Neural cell (in vitro differentiated cells): ENCODE measurements around the gene HLA-DRB1.

Source experiments
- CTCF ChIP-seq: fragments of 450-650 bp; IDR thresholded peaks from 2 replicates; pipeline ENCODE4 v1.5.1; 2014; ENCODE audit warnings: antibody characterized with exemption, mild to moderate bottlenecking, moderate library complexity; ENCODE audit not compliant: poor library complexity, severe bottlenecking
- EP300 ChIP-seq: fragments of 450-650 bp; conservative IDR thresholded peaks from 2 replicates; pipeline ENCODE4 v1.6.1; 2014; ENCODE audit warnings: antibody characterized with exemption, mild to moderate bottlenecking, moderate library complexity; ENCODE audit not compliant: poor library complexity, severe bottlenecking
- EZH2 ChIP-seq: fragments of 200-600, 300-800 bp; shearing (Covaris generic), sonication (generic); IDR thresholded peaks from 2 replicates; pipeline ENCODE4 v1.6.1; 2014; ENCODE audit warnings: antibody characterized with exemption, low read length, borderline replicate concordance, mild to moderate bottlenecking; ENCODE audit not compliant: insufficient read depth, poor library complexity, severe bottlenecking
- REST ChIP-seq: IDR thresholded peaks from 2 replicates; pipeline ENCODE4 v1.6.1; 2012; ENCODE audit warnings: borderline replicate concordance
- SMC3 ChIP-seq: fragments of 450-650 bp; conservative IDR thresholded peaks from 2 replicates; pipeline ENCODE4 v1.6.1; 2014; ENCODE audit warnings: antibody characterized with exemption, mild to moderate bottlenecking, moderate library complexity; ENCODE audit not compliant: poor library complexity

DNA sequence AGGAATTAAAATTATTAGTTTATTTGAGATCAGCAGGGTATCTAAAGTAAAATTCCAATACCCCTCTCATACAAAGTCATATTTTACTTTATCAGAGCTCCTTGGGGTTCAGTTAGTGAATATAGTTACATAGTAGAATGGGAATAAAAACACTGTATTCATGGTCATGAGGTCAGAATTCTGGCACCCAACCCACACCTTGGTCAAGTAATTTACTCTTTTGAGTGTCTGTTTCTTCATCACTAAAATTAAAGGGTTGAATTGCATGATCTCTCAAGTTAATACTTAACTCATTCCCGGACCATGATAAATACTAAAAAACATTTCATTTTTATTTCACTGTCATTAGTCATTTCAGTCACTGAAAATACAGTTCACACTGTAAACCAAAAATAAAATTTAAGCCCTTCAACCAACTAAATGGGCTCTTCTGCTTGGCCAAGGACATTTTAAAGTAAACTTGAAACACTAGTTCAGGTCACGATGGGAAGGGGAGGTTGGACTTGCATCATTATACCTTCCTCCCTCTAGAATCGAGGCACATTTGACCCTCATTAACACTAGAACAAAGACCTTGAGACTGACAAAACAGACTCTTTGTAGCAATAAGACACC, 21.1 kb upstream of the HLA-DRB1 start:
- TF ChIP-seq CTCF (no peak), EP300 (no peak), EZH2 (no peak), REST (no peak), SMC3 (no peak)
